ENCODE results near the gene DNAJC6. TPM values are rescaled to one million over a fixed set of nuclear protein-coding genes. Genes with fewer than 3 reads are reported as not detected.

Gene DNAJC6
- polyA plus RNA-seq, 1 of the 3 experiments (the other 2 are of a cell fraction) = 1.9 TPM

- Histone ChIP-seq H3K9ac (no peak overlapping the region), H2AFZ (ENCODE audit: low read depth) (no peak overlapping the region), H3F3A (replicated peaks; ENCODE audit: insufficient read depth) (peaks cover 32% of the 10 kb centered on the region), H3K4me2 (peak overlapping the region; percentile 32; the same call in 1 of the 2 replicates), H3K79me2 (ENCODE audit: insufficient read depth) (peaks cover 64% of the 10 kb centered on the region), H3K4me1 (ENCODE audit: control insufficient read depth in 1 of 2, insufficient read depth in 2 of 2, low read depth in 1 of 2, low read length in 1 of 2) (peaks cover 10 to 32% of the 10 kb centered on the region in 2 experiments), H3K27me3 (ENCODE audit: insufficient read depth) (no peaks in the 10 kb centered on the region), H3K9me2 (no peaks in the 10 kb centered on the region), H3K4me3 (ENCODE audit: low read depth in 2 of 2, low read length in 1 of 2) (no peak overlapping the region), H3K9me3 (no peaks in the 10 kb centered on the region), H3K36me3 (replicated peaks in 1 of 2; ENCODE audit: control insufficient read depth in 1 of 2, insufficient read depth in 2 of 2, low read length in 1 of 2) (peaks cover 26 to 31% of the 10 kb centered on the region in 2 experiments), H4K20me1 (ENCODE audit: insufficient read depth) (peaks cover 6% of the 10 kb centered on the region; the same call in 1 of the 2 replicates), H3K27ac (ENCODE audit: low read depth in 2 of 2, low read length in 1 of 2) (peak overlapping the region in 1 of 2 experiments; percentile 74; a peak in 2 of 4 replicates)
- TF ChIP-seq MEF2A (IDR thresholded peaks at IDR 0.05; ENCODE audit: borderline replicate concordance, low read depth) (no peak), TAF1 (IDR thresholded peaks at IDR 0.05; ENCODE audit: borderline replicate concordance, low read depth, low read length) (no peak), USF1 (IDR thresholded peaks at IDR 0.05; ENCODE audit: borderline replicate concordance, low read depth) (no peak), SMC3 (IDR thresholded peaks at IDR 0.05; ENCODE audit: low read depth, low read length) (no peak), RXRA (IDR thresholded peaks at IDR 0.05; ENCODE audit: borderline replicate concordance, low read depth) (no peak), RCOR1 (IDR thresholded peaks at IDR 0.05; ENCODE audit: low read length) (no peak), POLR2AphosphoS5 (IDR thresholded peaks at IDR 0.05; ENCODE audit: low read depth, low read length) (no peak), FOSL2 (IDR thresholded peaks at IDR 0.05; ENCODE audit: borderline replicate concordance, low read depth) (no peak), JUND (IDR thresholded peaks at IDR 0.05) (no peak), USF2 (IDR thresholded peaks at IDR 0.05; ENCODE audit: borderline replicate concordance, low read depth, low read length) (no peak), MXI1 (IDR thresholded peaks at IDR 0.05; ENCODE audit: low read depth, low read length) (no peak), EZH2phosphoT487 (IDR thresholded peaks at IDR 0.05; ENCODE audit: borderline replicate concordance, low read depth) (no peak), NFIC (IDR thresholded peaks at IDR 0.05; ENCODE audit: borderline replicate concordance) (no peak), CHD2 (IDR thresholded peaks at IDR 0.05; ENCODE audit: low read length, partially characterized antibody) (no peak), TCF12 (IDR thresholded peaks at IDR 0.05) (no peak), ELF1 (IDR thresholded peaks at IDR 0.05) (no peak)
- 98% methylated on average over 2 of the region's 2 CpGs for WGBS (ENCODE audit: low lambda C conversion rate)
- ChIA-PET POLR2A (no interaction called here), CTCF (interaction anchor here (6.7 kb wide), 1 partner anchor 263 kb away, joined by 56 read pairs; no protein-coding TSS in a partner anchor)
- no peak for DNase-seq
These were observed 115.7 kb downstream of the DNAJC6 start for GRCh38 chr1:65425006-65425405.

- Histone ChIP-seq H3K4me1 (ENCODE audit: control insufficient read depth in 1 of 2, insufficient read depth in 2 of 2, low read depth in 1 of 2, low read length in 1 of 2) (peaks cover 10 to 37% of the 10 kb centered on the region in 2 experiments), H4K20me1 (ENCODE audit: insufficient read depth) (peaks cover 7% of the 10 kb centered on the region; the same call in 1 of the 2 replicates), H3K27me3 (ENCODE audit: insufficient read depth) (no peaks in the 10 kb centered on the region), H3K9me2 (no peaks in the 10 kb centered on the region), H3K9ac (peak overlapping the region; percentile 37; the same call in 1 of the 2 replicates), H3K9me3 (no peaks in the 10 kb centered on the region), H3F3A (replicated peaks; ENCODE audit: insufficient read depth) (peaks cover 32% of the 10 kb centered on the region), H3K4me3 (ENCODE audit: low read depth in 2 of 2, low read length in 1 of 2) (no peak overlapping the region), H3K79me2 (ENCODE audit: insufficient read depth) (peaks cover 64% of the 10 kb centered on the region), H2AFZ (ENCODE audit: low read depth) (no peak overlapping the region), H3K36me3 (replicated peaks in 1 of 2; ENCODE audit: control insufficient read depth in 1 of 2, insufficient read depth in 2 of 2, low read length in 1 of 2) (peaks cover 28 to 38% of the 10 kb centered on the region in 2 experiments), H3K4me2 (peak overlapping the region; percentile 32), H3K27ac (ENCODE audit: low read depth in 2 of 2, low read length in 1 of 2) (peak overlapping the region; percentile 18 to 74; a peak in 3 of 4 replicates)
- ChIA-PET POLR2A (no interaction called here), CTCF (interaction anchor here (6.7 kb wide), 1 partner anchor 262 kb away, joined by 56 read pairs; no protein-coding TSS in a partner anchor)
- no peak for DNase-seq
- 49% methylated on average over 3 of the region's 3 CpGs for WGBS (ENCODE audit: low lambda C conversion rate)
- no peak for TF ChIP-seq TAF1 (IDR thresholded peaks at IDR 0.05; ENCODE audit: borderline replicate concordance, low read depth, low read length)
- peak; percentile 18; the same call in 1 of the 2 replicates for TF ChIP-seq PBX3 (IDR thresholded peaks at IDR 0.05)
- TF ChIP-seq MAX (IDR thresholded peaks at IDR 0.05; ENCODE audit: low read depth) = peak; percentile 66; the same call in 1 of the 2 replicates
- peak; percentile 33; the same call in 1 of the 2 replicates for TF ChIP-seq POLR2AphosphoS5 (IDR thresholded peaks at IDR 0.05; ENCODE audit: low read depth, low read length)
- peak; percentile 87 for TF ChIP-seq TEAD4 (IDR thresholded peaks at IDR 0.05; ENCODE audit: borderline replicate concordance, insufficient read depth)
- no peak for TF ChIP-seq RAD21 (IDR thresholded peaks at IDR 0.05; ENCODE audit: low read length)
- peak; percentile 79 for TF ChIP-seq NFIC (IDR thresholded peaks at IDR 0.05; ENCODE audit: borderline replicate concordance)
- TF ChIP-seq YY1 (IDR thresholded peaks at IDR 0.05; ENCODE audit: low read depth) = no peak
- no peak for TF ChIP-seq RCOR1 (IDR thresholded peaks at IDR 0.05; ENCODE audit: low read length)
- peak; percentile 86 for TF ChIP-seq JUND (IDR thresholded peaks at IDR 0.05)
- no peak for TF ChIP-seq GATA2 (CRISPR knock-in tag; IDR thresholded peaks at IDR 0.05)
- TF ChIP-seq NRF1 (IDR thresholded peaks at IDR 0.05; ENCODE audit: low read depth, low read length) = no peak
- TF ChIP-seq USF2 (IDR thresholded peaks at IDR 0.05; ENCODE audit: borderline replicate concordance, low read depth, low read length) = no peak
- TF ChIP-seq IRF3 (IDR thresholded peaks at IDR 0.05; ENCODE audit: low read depth, low read length) = no peak
These were observed 116.4 kb downstream of the DNAJC6 start for GRCh38 chr1:65425697-65426096.
